ENCODE measurements around the gene ARMC3. TPM values are rescaled to one million over a fixed set of nuclear protein-coding genes. Genes with fewer than 3 reads are reported as not detected.

Gene ARMC3
- total RNA-seq, 1 donor from 2014 or later = 0.83 TPM

- TF ChIP-seq CTCF (IDR thresholded peaks at IDR 0.05; ENCODE audit: unreplicated experiment) = no peak
- H3K9me3 Mint-ChIP-seq = peaks cover 10% of the 10 kb centered on the region
Observed at GRCh38 chr10:22958338-22958737, 30.5 kb downstream of the ARMC3 start.

DNA sequence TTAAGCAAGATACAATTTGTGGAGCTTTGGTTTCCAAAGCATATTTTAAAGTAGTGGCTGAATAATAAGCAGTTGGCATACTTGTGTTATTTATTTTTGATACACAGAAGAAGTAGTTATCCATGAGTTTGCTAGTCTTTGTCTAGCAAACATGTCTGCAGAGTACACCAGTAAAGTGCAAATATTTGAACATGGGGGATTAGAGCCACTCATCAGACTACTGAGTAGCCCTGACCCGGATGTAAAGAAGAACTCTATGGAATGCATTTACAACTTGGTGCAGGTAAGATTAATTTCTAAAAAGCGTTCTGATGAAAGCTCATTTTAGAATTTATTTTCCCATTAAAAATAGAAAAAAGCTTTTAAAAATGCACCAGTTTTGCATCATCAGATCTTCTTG is 31.4 kb downstream of the ARMC3 start:
- Mint-ChIP-seq H3K4me1 (no peaks in the 10 kb centered on the region), H3K36me3 (no peaks in the 10 kb centered on the region), H3K27me3 (ENCODE audit: low read depth) (no peaks in the 10 kb centered on the region), H3K27ac (no peak overlapping the region), H3K4me3 (no peak overlapping the region), H3K9me3 (peaks cover 4% of the 10 kb centered on the region)
- DNase-seq (ENCODE audit: low spot score in 2 of 2, unreplicated experiment in 2 of 2) = no peak
- no peak for TF ChIP-seq CTCF (IDR thresholded peaks at IDR 0.05; ENCODE audit: unreplicated experiment)

More at GRCh38 chr10:22958338-22958737, 30.5 kb downstream of the ARMC3 start:
- no peak overlapping the region for H3K4me3 Mint-ChIP-seq
- H3K36me3 Mint-ChIP-seq = peaks cover 1% of the 10 kb centered on the region
- no peaks in the 10 kb centered on the region for H3K27me3 Mint-ChIP-seq (ENCODE audit: low read depth)
- no peaks in the 10 kb centered on the region for H3K4me1 Mint-ChIP-seq
- H3K27ac Mint-ChIP-seq = no peak overlapping the region
- no peak for DNase-seq (ENCODE audit: low spot score in 2 of 2, unreplicated experiment in 2 of 2)

- Mint-ChIP-seq H3K27me3 (ENCODE audit: low read depth) (no peaks in the 10 kb centered on the region), H3K9me3 (peaks cover 4% of the 10 kb centered on the region), H3K4me3 (no peak overlapping the region), H3K36me3 (no peaks in the 10 kb centered on the region), H3K4me1 (no peaks in the 10 kb centered on the region), H3K27ac (no peak overlapping the region)
- TF ChIP-seq CTCF (IDR thresholded peaks at IDR 0.05; ENCODE audit: unreplicated experiment) = no peak
- DNase-seq (ENCODE audit: low spot score in 2 of 2, unreplicated experiment in 2 of 2) = no peak
Observed at GRCh38 chr10:22959950-22960349, 32.1 kb downstream of the ARMC3 start.

GRCh38 chr10:22962817-22963216 is 35.0 kb downstream of the ARMC3 start:
- H3K4me1 Mint-ChIP-seq = peaks cover under 1% of the 10 kb centered on the region
- no peak overlapping the region for H3K27ac Mint-ChIP-seq
- no peak overlapping the region for H3K4me3 Mint-ChIP-seq
- no peaks in the 10 kb centered on the region for H3K27me3 Mint-ChIP-seq (ENCODE audit: low read depth)
- no peak for TF ChIP-seq CTCF (IDR thresholded peaks at IDR 0.05; ENCODE audit: unreplicated experiment)
- DNase-seq (ENCODE audit: low spot score in 2 of 2, unreplicated experiment in 2 of 2) = no peak
- H3K36me3 Mint-ChIP-seq = no peaks in the 10 kb centered on the region
- H3K9me3 Mint-ChIP-seq = peaks cover 4% of the 10 kb centered on the region

- Mint-ChIP-seq H3K4me3 (no peak overlapping the region), H3K27ac (no peak overlapping the region), H3K27me3 (ENCODE audit: low read depth) (no peaks in the 10 kb centered on the region), H3K4me1 (peaks cover 7% of the 10 kb centered on the region), H3K9me3 (no peaks in the 10 kb centered on the region), H3K36me3 (no peaks in the 10 kb centered on the region)
- TF ChIP-seq CTCF (IDR thresholded peaks at IDR 0.05; ENCODE audit: unreplicated experiment) = no peak
- no peak for DNase-seq (ENCODE audit: low spot score in 2 of 2, unreplicated experiment in 2 of 2)
Observed at GRCh38 chr10:22969704-22970103, 41.9 kb downstream of the ARMC3 start.

GRCh38 chr10:22976534-22976933 is 48.7 kb downstream of the ARMC3 start:
- Mint-ChIP-seq H3K27me3 (ENCODE audit: low read depth) (no peaks in the 10 kb centered on the region), H3K27ac (no peak overlapping the region), H3K4me1 (peaks cover 16% of the 10 kb centered on the region), H3K9me3 (peaks cover 4% of the 10 kb centered on the region), H3K36me3 (no peaks in the 10 kb centered on the region), H3K4me3 (no peak overlapping the region)
- DNase-seq (ENCODE audit: low spot score in 2 of 2, unreplicated experiment in 2 of 2) = no peak
- TF ChIP-seq CTCF (IDR thresholded peaks at IDR 0.05; ENCODE audit: unreplicated experiment) = no peak
